SH-SY5Y (cell line): Measurements from ENCODE around the gene CCDC157.

Source experiments
- GATA2 ChIP-seq: IDR thresholded peaks from 2 replicates; pipeline ENCODE4 v1.6.1; 2011; ENCODE audit warnings: mild to moderate bottlenecking, low read depth, low read length
- GATA3 ChIP-seq: IDR thresholded peaks from 2 replicates; pipeline ENCODE4 v1.6.1; 2011; ENCODE audit warnings: low read depth, mild to moderate bottlenecking, low read length, moderate library complexity

CCDC157 gene

DNA sequence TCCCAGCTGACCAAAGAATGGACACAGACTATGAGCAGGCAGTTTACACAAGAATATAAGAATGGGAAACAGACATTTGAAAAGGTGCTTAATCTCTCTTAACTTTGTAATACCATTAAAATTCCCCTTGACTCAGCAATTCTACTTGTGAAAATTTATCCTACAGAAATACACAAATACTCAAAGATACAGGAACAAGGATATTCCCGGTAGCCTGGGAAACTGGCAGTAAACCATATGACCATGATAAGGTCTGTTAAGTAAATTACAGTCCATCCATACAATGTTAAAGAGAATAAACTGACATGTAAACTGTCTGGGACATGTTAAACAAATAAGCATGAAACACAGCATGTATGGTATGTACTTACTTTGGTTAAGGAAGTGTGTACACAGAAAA, 60.0 kb downstream of the CCDC157 start:
- TF ChIP-seq GATA2, result no peak
- TF ChIP-seq GATA3, result no peak

DNA sequence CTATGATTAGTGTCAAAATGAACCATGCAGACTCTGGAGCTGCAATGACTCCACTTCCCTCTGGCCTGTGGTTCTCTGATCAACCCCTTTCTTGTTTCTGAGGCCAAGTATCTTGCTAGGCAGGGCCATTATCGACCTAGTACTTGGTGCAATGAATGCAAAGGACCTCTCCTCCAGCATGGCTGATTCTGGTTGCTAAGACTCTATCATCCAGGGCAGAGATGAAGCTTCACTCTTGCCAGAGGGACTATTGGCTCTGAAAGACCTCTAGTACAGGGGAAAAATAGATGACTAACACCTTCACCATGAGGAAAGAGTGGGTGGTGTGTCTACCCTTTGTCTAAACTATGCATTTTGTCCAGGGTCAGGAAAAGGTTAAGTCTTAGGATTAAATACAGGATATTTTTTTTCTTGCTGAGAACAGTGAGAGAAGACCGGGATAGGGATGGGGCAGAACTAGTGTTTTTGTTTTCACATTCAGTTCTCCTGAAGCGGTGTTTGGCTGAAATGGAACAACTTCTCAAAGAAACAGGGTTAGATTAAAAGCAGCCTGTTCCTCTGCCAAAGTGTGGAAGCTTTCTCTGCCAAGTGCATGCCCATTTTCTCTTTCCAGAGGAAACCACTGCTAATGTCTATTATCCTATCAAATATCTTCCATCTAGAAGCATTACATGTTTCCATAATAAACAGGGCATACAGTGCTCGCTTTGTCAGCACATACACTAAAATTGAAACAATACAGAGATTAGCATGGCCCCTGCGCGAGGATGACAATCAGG, 63.7 kb downstream of the CCDC157 start:
- no peak for TF ChIP-seq GATA3
- no peak for TF ChIP-seq GATA2

GRCh38 chr22:30421695-30422480, 65.1 kb downstream of the CCDC157 start:
- no peak for TF ChIP-seq GATA2

GRCh38 chr22:30422481-30423300, 65.9 kb downstream of the CCDC157 start:
- TF ChIP-seq GATA3 (no peak), GATA2 (no peak)

- no peak for TF ChIP-seq GATA2
- no peak for TF ChIP-seq GATA3
These were observed 66.6 kb downstream of the CCDC157 start for GRCh38 chr22:30423301-30423958.

GRCh38 chr22:30423959-30424533, 67.2 kb downstream of the CCDC157 start:
- TF ChIP-seq GATA2, result no peak; the same call in 1 of the 2 replicates
- TF ChIP-seq GATA3, result no peak

DNA sequence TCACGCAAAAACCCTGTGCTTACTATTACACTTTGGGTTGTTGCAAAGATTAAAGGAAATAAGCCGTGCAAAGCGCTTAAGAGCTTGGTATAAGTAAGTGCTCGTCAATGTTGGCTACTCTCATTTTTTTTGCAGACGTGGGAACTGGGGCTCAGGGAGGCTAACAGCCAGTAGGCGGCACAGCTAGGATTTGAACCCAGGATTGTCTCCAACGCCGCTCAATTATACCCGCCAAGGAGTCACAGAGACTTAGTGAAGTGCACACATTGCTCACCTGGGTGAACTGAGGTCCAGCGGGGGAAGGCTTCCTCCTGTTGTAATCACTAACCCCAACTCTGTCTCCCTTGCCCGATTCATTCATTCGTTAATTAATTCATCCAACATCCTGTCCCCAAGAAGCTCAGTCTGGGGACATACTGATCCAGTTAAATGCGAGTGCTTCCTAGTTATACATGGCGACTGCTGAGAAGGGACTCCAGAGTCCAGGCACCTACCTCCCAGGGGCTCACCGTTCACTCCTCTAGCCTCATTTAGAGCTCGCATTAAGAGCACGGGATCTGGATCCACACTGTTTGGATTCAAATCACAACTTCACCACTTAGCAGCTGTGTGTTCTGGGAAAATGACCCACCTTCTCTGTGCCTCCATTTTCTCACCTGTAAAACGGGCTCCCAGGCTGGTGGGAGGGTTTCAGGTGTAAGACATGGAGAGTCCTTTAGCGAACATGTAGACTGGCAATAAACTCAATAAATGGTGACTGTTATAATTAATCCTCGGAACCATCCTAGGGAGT, 67.9 kb downstream of the CCDC157 start:
- TF ChIP-seq GATA2, result no peak
- TF ChIP-seq GATA3, result no peak

DNA sequence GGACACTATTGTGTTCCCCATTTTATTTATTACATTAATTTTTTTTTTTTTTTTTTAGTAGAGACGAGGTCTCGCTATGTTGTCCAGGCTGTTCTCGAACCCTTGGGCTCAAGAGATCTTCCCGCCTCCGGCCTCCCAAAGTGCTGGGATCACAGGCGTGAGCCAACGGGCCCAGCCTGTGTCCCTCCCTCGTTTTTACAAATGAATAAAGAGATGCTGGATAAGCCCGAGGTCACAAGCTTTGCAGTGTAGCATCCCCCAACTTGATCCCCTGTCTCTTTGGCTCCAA, 68.5 kb downstream of the CCDC157 start:
- no peak for TF ChIP-seq GATA3
- TF ChIP-seq GATA2, result no peak

DNA sequence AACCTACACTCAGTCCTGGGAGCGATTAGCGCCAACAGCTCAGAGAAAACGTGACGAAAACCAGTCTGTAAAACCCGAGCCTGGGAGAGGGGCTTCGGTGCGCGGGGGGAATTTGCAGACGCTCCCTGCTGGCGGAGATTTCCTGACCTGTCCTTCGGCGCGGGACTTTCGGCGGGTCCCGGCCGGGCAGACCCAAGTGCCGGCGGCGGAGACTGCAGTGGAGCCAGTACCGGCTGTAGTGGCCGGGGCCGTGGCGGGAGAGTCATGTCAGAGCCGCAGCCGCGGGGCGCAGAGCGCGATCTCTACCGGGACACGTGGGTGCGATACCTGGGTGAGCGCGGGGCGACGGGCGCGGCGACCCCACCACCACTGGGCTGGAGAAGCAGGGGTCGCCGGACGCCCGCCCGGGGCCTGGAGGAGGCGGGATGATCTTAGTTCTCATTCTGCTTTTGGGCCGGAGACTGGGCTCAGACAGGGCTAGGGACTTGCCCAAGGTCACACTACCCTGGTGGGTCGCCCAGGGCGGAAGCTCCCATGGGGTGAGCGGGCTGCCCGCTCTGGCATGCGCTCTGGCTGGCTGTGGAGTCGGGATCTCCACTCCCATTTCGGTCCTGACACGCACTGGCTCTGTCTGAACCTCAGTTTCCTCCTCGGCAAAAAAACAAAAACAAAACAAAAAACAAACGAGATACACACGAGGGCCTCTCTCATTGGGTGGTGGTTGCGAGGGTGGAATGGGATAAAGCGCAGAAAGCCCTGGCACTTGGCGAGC, 69.0 kb downstream of the CCDC157 start, which contains the start of gene MTFP1:
Gene MTFP1 (plus strand): TSS at position 153 of the 772 bp plus-strand sequence. CDS start 112 bp downstream, at position 265.
- TF ChIP-seq GATA3, result no peak
- TF ChIP-seq GATA2, result no peak
